ENCODE measurements around the gene PSMB5. TPM values are rescaled to one million over a fixed set of nuclear protein-coding genes. Genes with fewer than 3 reads are reported as not detected.

Gene PSMB5
- total and polyA plus RNA-seq, 8 donors: 29.6 to 62.9 (median 45.9) TPM

GRCh38 chr14:22982477-22983245 is 52.0 kb downstream of the PSMB5 start, which contains the start of gene AJUBA:
Gene AJUBA, minus strand, starts transcription at chr14:22982551. Its CDS starts 285 bp downstream, at chr14:22982266.
- TF ChIP-seq CTCF (IDR thresholded peaks at IDR 0.05): no peak
- intact Hi-C loops (cut with DNase I): no loop called here
- Histone ChIP-seq H3K9me3 (no peaks in the 10 kb centered on the region), H3K27ac (peak within 1 kb of the TSS; percentile 24 to 70 (median 56)), H3K4me1 (peaks cover 13 to 23% (median 13%) of the 10 kb centered on the region in 3 donors), H3K36me3 (no peaks in the 10 kb centered on the region), H3K4me3 (peak within 1 kb of the TSS; percentile 59 to 74 (median 72)), H3K27me3 (no peaks in the 10 kb centered on the region)
- FAIRE-seq (no peak), DNase-seq (peak; percentile 81 to 92 (median 85)), ATAC-seq (peak; percentile 71 to 83 (median 78))
- 0 to 1% methylated on average over 48 of the region's 48 CpGs for WGBS, 2 donors

GRCh38 chr14:22981876-22982476 is 52.7 kb downstream of the PSMB5 start:
- no peaks in the 10 kb centered on the region for H3K36me3 ChIP-seq
- 1% methylated on average over 36 to 51 of the region's 51 CpGs for WGBS, 2 donors
- H3K4me1 ChIP-seq: peaks cover 18 to 30% (median 19%) of the 10 kb centered on the region in 3 donors
- peak overlapping the region; percentile 59 to 74 (median 72) for H3K4me3 ChIP-seq
- no peak for FAIRE-seq
- peak in 3 of 4 donors; percentile 0 to 2 (median 1) for ATAC-seq
- no peaks in the 10 kb centered on the region for H3K27me3 ChIP-seq
- intact Hi-C loops (cut with DNase I): no loop called here
- peak overlapping the region; percentile 24 to 70 (median 56) for H3K27ac ChIP-seq
- H3K9me3 ChIP-seq: no peaks in the 10 kb centered on the region
- TF ChIP-seq CTCF (IDR thresholded peaks at IDR 0.05): no peak
- peak in 3 of 6 donors; percentile 25 to 77 (median 67) for DNase-seq

GRCh38 chr14:22981090-22981875 is 53.4 kb downstream of the PSMB5 start:
- H3K27me3 ChIP-seq: no peaks in the 10 kb centered on the region
- peak overlapping the region; percentile 59 to 74 (median 72) for H3K4me3 ChIP-seq
- peak in 4 of 6 donors; percentile 27 to 83 (median 60) for DNase-seq
- WGBS, 2 donors: 11 to 13% methylated on average over 68 to 76 of the region's 76 CpGs
- peaks cover 23 to 36% (median 25%) of the 10 kb centered on the region in 3 donors for H3K4me1 ChIP-seq
- H3K27ac ChIP-seq: peak overlapping the region; percentile 24 to 70 (median 56)
- no peak for TF ChIP-seq CTCF (IDR thresholded peaks at IDR 0.05)
- H3K36me3 ChIP-seq: no peaks in the 10 kb centered on the region
- H3K9me3 ChIP-seq: no peaks in the 10 kb centered on the region
- peak in 3 of 4 donors; percentile 4 to 19 (median 5) for ATAC-seq
- intact Hi-C loops (cut with DNase I): no loop called here
- FAIRE-seq: no peak

- peaks cover 23 to 37% (median 29%) of the 10 kb centered on the region in 3 donors for H3K4me1 ChIP-seq
- no peaks in the 10 kb centered on the region for H3K36me3 ChIP-seq
- DNase-seq (peak; percentile 31 to 81 (median 65)), ATAC-seq (peak; percentile 10 to 34 (median 21)), FAIRE-seq (no peak)
- TF ChIP-seq CTCF (IDR thresholded peaks at IDR 0.05): no peak
- intact Hi-C loops (cut with DNase I): no loop called here
- peak overlapping the region; percentile 59 to 74 (median 72) for H3K4me3 ChIP-seq
- no peaks in the 10 kb centered on the region for H3K9me3 ChIP-seq
- H3K27me3 ChIP-seq: no peaks in the 10 kb centered on the region
- 1 to 5% methylated on average over 29 to 41 of the region's 41 CpGs for whole genome bisulfite sequencing, 2 donors
- H3K27ac ChIP-seq: peak overlapping the region; percentile 46 to 70 (median 56)
Observed at GRCh38 chr14:22980672-22981089, 54.0 kb downstream of the PSMB5 start.

All from pancreas (tissue), 10 donors.